Activated CD4-positive, alpha-beta memory T cell treated with anti-CD3 and anti-CD28 coated beads, Interleukin-2, amount 10 ng/mL, durations not matched to agents 7 days and 5 days (primary cell): Measurements from ENCODE around the gene TMPRSS2. TPM values are rescaled to one million over a fixed set of nuclear protein-coding genes. Genes with fewer than 3 reads are reported as not detected.

ENCODE experiments used
- CTCF ChIA-PET: fragments of 350-600 bp; sonication (Branson Sonifier 250); formaldehyde crosslinking; loops from one replicate; lab custom pipeline; 2021; ENCODE audit warnings: antibody characterized with exemption, inconsistent platforms; lab: Charles Lee
- POLR2A ChIA-PET: fragments of 350-600 bp; sonication (Branson Sonifier 250); formaldehyde crosslinking; loops from one replicate; lab custom pipeline; 2021; ENCODE audit warnings: antibody characterized with exemption; lab: Charles Lee
- DNase-seq: peaks from one replicate; pipeline ENCODE4 v3.0.0-alpha.2; 2020
- H3K27ac Mint-ChIP-seq: one replicate; pipeline ENCODE4 v1.8.0; 2021; ENCODE audit warnings: mild to moderate bottlenecking, mixed read lengths
- H3K27me3 Mint-ChIP-seq: one replicate; pipeline ENCODE4 v1.8.0; 2021; ENCODE audit warnings: mixed read lengths
- H3K36me3 Mint-ChIP-seq: one replicate; pipeline ENCODE4 v1.8.0; 2021; ENCODE audit warnings: low read depth, mixed read lengths
- H3K4me1 Mint-ChIP-seq: one replicate; pipeline ENCODE4 v1.8.0; 2021; ENCODE audit warnings: mixed read lengths
- H3K4me3 Mint-ChIP-seq: one replicate; pipeline ENCODE4 v1.8.0; 2021; ENCODE audit warnings: mild to moderate bottlenecking, mixed read lengths
- H3K9me3 Mint-ChIP-seq: one replicate; pipeline ENCODE4 v1.8.0; 2021; ENCODE audit warnings: mixed read lengths
- total RNA-seq, 2 experiments: library from RNA; stranded (reverse); gene quantifications; one replicate each; pipeline ENCODE4 v1.2.3, GENCODE V29; 2021

The TMPRSS2 gene
- total RNA-seq, 2 experiments from 2014 or later = not detected

GRCh38 chr21:41447356-41447755, 60.6 kb downstream of the TMPRSS2 start:
- peaks cover 27% of the 10 kb centered on the region for H3K4me1 Mint-ChIP-seq
- POLR2A ChIA-PET = interaction anchor here (1.3 to 1.9 kb wide), 2 partner anchors 9 to 164 kb away, joined by 3 to 7 read pairs; no protein-coding TSS in a partner anchor
- H3K9me3 Mint-ChIP-seq = no peaks in the 10 kb centered on the region
- H3K4me3 Mint-ChIP-seq = no peak overlapping the region
- no peaks in the 10 kb centered on the region for H3K27me3 Mint-ChIP-seq
- H3K36me3 Mint-ChIP-seq = peaks cover 94% of the 10 kb centered on the region
- no peak for DNase-seq
- CTCF ChIA-PET = no interaction called here
- no peak overlapping the region for H3K27ac Mint-ChIP-seq

- no peak overlapping the region for H3K4me3 Mint-ChIP-seq
- DNase-seq = no peak
- ChIA-PET CTCF (no interaction called here), POLR2A (interaction anchor here (1.3 to 1.9 kb wide), 2 partner anchors 10 to 163 kb away, joined by 3 to 7 read pairs; no protein-coding TSS in a partner anchor)
- no peak overlapping the region for H3K27ac Mint-ChIP-seq
- H3K36me3 Mint-ChIP-seq = peaks cover 94% of the 10 kb centered on the region
- H3K27me3 Mint-ChIP-seq = no peaks in the 10 kb centered on the region
- no peaks in the 10 kb centered on the region for H3K9me3 Mint-ChIP-seq
- peaks cover 29% of the 10 kb centered on the region for H3K4me1 Mint-ChIP-seq
Observed at GRCh38 chr21:41446586-41446985, 61.4 kb downstream of the TMPRSS2 start.

DNA sequence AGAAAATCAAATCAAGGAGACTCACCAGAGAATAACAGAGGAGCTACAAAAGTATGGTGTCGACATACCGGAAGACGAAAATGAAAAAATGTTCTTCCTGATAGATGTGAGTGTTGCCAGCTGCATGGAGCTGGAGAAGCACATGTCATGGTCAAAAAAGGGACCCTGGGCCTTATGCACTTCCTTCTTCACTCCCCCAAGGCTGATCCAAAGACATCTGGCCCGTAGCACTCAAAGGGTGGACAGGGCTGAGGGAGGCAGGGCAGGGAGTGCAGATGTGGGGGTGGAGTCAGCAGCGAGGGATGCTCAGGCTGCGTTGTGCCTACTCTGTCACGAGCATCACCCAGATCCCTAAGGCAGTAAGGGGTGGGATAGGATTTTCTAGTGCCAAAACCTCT, 62.5 kb downstream of the TMPRSS2 start:
- H3K27me3 Mint-ChIP-seq = no peaks in the 10 kb centered on the region
- POLR2A ChIA-PET = no interaction called here
- peaks cover 31% of the 10 kb centered on the region for H3K4me1 Mint-ChIP-seq
- H3K27ac Mint-ChIP-seq = no peak overlapping the region
- DNase-seq = no peak
- H3K9me3 Mint-ChIP-seq = no peaks in the 10 kb centered on the region
- H3K36me3 Mint-ChIP-seq = peaks cover 95% of the 10 kb centered on the region
- no peak overlapping the region for H3K4me3 Mint-ChIP-seq
- CTCF ChIA-PET = no interaction called here

DNA sequence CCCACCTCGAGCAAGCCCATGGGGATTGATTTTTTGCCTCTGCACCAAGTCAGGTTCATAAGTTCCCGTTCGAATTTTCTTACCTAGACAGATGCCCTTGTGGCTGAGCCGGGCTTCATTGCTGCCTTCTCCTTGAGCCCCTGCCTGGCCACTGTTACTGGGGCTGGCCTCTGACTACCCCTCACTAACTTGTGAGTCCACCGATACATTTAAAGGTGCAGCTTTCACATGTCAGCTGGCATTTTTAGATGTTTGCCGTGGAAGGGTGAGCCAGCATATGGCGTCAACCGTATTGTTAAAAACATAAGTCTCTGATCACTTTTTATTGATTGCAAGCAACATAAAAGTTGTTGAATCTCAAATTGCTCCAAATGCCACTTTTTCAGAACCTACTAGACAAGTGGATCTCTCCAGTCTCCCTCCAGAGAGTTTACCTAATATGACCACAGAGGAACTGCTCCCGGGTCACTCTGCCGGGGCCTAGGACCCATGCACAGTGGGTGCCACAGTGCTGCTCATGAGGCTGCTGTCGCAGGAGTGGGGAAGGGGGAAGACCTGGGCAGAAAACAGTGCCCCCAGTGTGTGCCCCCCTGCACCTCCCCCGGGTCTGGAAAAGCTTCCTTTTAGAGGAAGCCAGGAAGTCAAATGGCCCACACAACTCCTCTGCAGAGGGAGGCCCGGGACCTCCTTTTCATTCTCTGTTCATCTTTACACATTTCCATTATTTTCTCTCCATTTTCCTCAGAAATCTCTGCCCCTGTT, 63.1 kb downstream of the TMPRSS2 start:
- Mint-ChIP-seq H3K4me1 (peaks cover 34% of the 10 kb centered on the region), H3K4me3 (no peak overlapping the region), H3K27ac (no peak overlapping the region), H3K9me3 (no peaks in the 10 kb centered on the region), H3K27me3 (no peaks in the 10 kb centered on the region), H3K36me3 (peaks cover 96% of the 10 kb centered on the region)
- ChIA-PET CTCF (no interaction called here), POLR2A (interaction anchor here (0.9 kb wide), 1 partner anchor 16 kb away, joined by 3 read pairs; no protein-coding TSS in a partner anchor)
- no peak for DNase-seq

GRCh38 chr21:41443562-41443961, 64.4 kb downstream of the TMPRSS2 start:
- POLR2A ChIA-PET = interaction anchor here (1.0 to 1.4 kb wide), 3 partner anchors 9 to 14 kb away, joined by 3 to 4 read pairs (median 3); no protein-coding TSS in a partner anchor
- DNase-seq = no peak
- Mint-ChIP-seq H3K27me3 (no peaks in the 10 kb centered on the region), H3K27ac (no peak overlapping the region), H3K4me1 (peaks cover 41% of the 10 kb centered on the region), H3K9me3 (no peaks in the 10 kb centered on the region), H3K36me3 (peaks cover 95% of the 10 kb centered on the region), H3K4me3 (no peak overlapping the region)
- CTCF ChIA-PET = interaction anchor here (1.2 kb wide), 1 partner anchor 9 kb away, joined by 4 read pairs; no protein-coding TSS in a partner anchor

- ChIA-PET CTCF (interaction anchor here (1.2 kb wide), 1 partner anchor 8 kb away, joined by 4 read pairs; no protein-coding TSS in a partner anchor), POLR2A (interaction anchor here (1.0 to 1.4 kb wide), 3 partner anchors 9 to 80 kb away, joined by 3 read pairs; partner anchors contain the start of gene MX2)
- H3K27me3 Mint-ChIP-seq = no peaks in the 10 kb centered on the region
- no peak for DNase-seq
- H3K4me1 Mint-ChIP-seq = peaks cover 48% of the 10 kb centered on the region
- H3K9me3 Mint-ChIP-seq = no peaks in the 10 kb centered on the region
- H3K4me3 Mint-ChIP-seq = no peak overlapping the region
- no peak overlapping the region for H3K27ac Mint-ChIP-seq
- H3K36me3 Mint-ChIP-seq = peaks cover 95% of the 10 kb centered on the region
Observed at GRCh38 chr21:41442481-41443186, 65.3 kb downstream of the TMPRSS2 start.

DNA sequence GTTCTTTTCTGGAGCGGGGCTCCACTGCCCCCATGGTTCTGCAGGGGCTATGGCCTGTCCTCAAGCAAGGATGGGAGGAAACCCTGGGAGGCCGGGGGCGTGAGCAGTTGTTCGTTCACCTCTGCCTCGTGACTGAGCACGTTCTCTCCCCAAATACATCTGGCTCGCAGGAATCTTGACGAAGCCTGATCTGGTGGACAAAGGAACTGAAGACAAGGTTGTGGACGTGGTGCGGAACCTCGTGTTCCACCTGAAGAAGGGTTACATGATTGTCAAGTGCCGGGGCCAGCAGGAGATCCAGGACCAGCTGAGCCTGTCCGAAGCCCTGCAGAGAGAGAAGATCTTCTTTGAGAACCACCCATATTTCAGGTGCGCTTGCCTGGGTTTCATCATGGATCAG, 66.4 kb downstream of the TMPRSS2 start:
- ChIA-PET CTCF (no interaction called here), POLR2A (interaction anchor here (0.8 kb wide), 1 partner anchor 57 kb away, joined by 3 read pairs; no protein-coding TSS in a partner anchor)
- peaks cover 95% of the 10 kb centered on the region for H3K36me3 Mint-ChIP-seq
- no peak overlapping the region for H3K27ac Mint-ChIP-seq
- no peaks in the 10 kb centered on the region for H3K9me3 Mint-ChIP-seq
- H3K4me3 Mint-ChIP-seq = no peak overlapping the region
- H3K4me1 Mint-ChIP-seq = peaks cover 55% of the 10 kb centered on the region
- no peak for DNase-seq
- H3K27me3 Mint-ChIP-seq = no peaks in the 10 kb centered on the region

GRCh38 chr21:41439248-41439647, 68.7 kb downstream of the TMPRSS2 start:
- POLR2A ChIA-PET = interaction anchor here (1.2 to 2.1 kb wide), 4 partner anchors 10 to 13 kb away, joined by 3 to 8 read pairs (median 4); partner anchors contain the start of gene MX1
- no peak overlapping the region for H3K4me3 Mint-ChIP-seq
- H3K27me3 Mint-ChIP-seq = no peaks in the 10 kb centered on the region
- peaks cover 66% of the 10 kb centered on the region for H3K4me1 Mint-ChIP-seq
- CTCF ChIA-PET = interaction anchor here (0.8 to 1.5 kb wide), 3 partner anchors 12 to 156 kb away, joined by 3 to 4 read pairs (median 4); no protein-coding TSS in a partner anchor
- peak overlapping the region; percentile 33 for H3K27ac Mint-ChIP-seq
- H3K9me3 Mint-ChIP-seq = peaks cover 4% of the 10 kb centered on the region
- no peak for DNase-seq
- peaks cover 95% of the 10 kb centered on the region for H3K36me3 Mint-ChIP-seq

GRCh38 chr21:41438425-41439113, 69.4 kb downstream of the TMPRSS2 start:
- H3K4me1 Mint-ChIP-seq = peaks cover 69% of the 10 kb centered on the region
- DNase-seq = peak; percentile 12

GRCh38 chr21:41437729-41438128, 70.2 kb downstream of the TMPRSS2 start:
- ChIA-PET CTCF (interaction anchor here (1.2 kb wide), 1 partner anchor 23 kb away, joined by 3 read pairs; no protein-coding TSS in a partner anchor), POLR2A (interaction anchor here (0.7 to 1.3 kb wide), 5 partner anchors 9 to 17 kb away, joined by 3 to 4 read pairs (median 3); no protein-coding TSS in a partner anchor)
- peaks cover 97% of the 10 kb centered on the region for H3K36me3 Mint-ChIP-seq
- H3K27ac Mint-ChIP-seq = peak overlapping the region; percentile 32
- peak; percentile 13 for DNase-seq
- no peak overlapping the region for H3K4me3 Mint-ChIP-seq
- H3K9me3 Mint-ChIP-seq = peaks cover 4% of the 10 kb centered on the region
- peaks cover 72% of the 10 kb centered on the region for H3K4me1 Mint-ChIP-seq
- H3K27me3 Mint-ChIP-seq = no peaks in the 10 kb centered on the region

More at GRCh38 chr21:41438425-41439113, 69.4 kb downstream of the TMPRSS2 start:
- H3K9me3 Mint-ChIP-seq = peaks cover 4% of the 10 kb centered on the region
- no peaks in the 10 kb centered on the region for H3K27me3 Mint-ChIP-seq
- ChIA-PET CTCF (interaction anchor here (1.2 to 1.5 kb wide), 3 partner anchors 11 to 155 kb away, joined by 3 to 4 read pairs (median 4); no protein-coding TSS in a partner anchor), POLR2A (interaction anchor here (1.2 to 2.1 kb wide), 5 partner anchors 10 to 17 kb away, joined by 3 to 8 read pairs (median 4); no protein-coding TSS in a partner anchor)
- H3K4me3 Mint-ChIP-seq = no peak overlapping the region
- no peak overlapping the region for H3K27ac Mint-ChIP-seq
- H3K36me3 Mint-ChIP-seq = peaks cover 97% of the 10 kb centered on the region

DNA sequence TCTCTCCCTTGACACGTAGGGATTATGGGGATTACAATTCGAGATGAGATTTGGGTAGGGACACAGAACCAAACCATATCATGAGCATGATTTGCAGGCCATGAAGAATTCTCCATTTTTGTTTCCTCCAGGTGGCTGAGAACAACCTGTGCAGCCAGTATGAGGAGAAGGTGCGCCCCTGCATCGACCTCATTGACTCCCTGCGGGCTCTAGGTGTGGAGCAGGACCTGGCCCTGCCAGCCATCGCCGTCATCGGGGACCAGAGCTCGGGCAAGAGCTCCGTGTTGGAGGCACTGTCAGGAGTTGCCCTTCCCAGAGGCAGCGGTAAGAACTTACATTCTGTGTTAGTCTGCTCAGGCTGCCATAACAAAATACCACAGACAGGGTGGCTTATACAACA, 72.3 kb downstream of the TMPRSS2 start:
- Mint-ChIP-seq H3K36me3 (peaks cover 96% of the 10 kb centered on the region), H3K4me1 (peaks cover 81% of the 10 kb centered on the region), H3K4me3 (no peak overlapping the region), H3K9me3 (peaks cover 4% of the 10 kb centered on the region), H3K27me3 (no peaks in the 10 kb centered on the region), H3K27ac (no peak overlapping the region)
- peak; percentile 13 for DNase-seq
- POLR2A ChIA-PET = no interaction called here
- CTCF ChIA-PET = no interaction called here

DNA sequence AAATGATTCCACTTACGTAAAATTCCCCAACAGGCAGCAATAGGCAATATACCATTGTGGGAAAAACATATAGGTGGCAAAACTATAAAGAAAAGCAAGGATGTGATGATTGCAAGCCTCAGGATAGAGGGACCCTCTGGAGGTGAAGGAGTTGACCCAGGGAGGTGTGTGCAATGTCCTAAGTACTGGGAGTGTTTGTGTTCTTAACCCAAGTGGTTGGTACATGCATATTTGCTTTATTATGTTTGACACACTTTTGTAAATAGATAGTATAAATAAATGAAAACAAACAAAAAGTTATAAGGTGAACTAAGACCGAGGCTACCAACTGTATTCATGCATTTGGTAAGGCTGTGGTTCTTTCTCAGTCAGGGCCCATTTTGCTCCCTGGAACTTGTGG, 74.4 kb downstream of the TMPRSS2 start:
- peaks cover 90% of the 10 kb centered on the region for H3K4me1 Mint-ChIP-seq

More for the DNA sequence above, 74.4 kb downstream of the TMPRSS2 start:
- ChIA-PET CTCF (interaction anchor here (1.0 kb wide), 1 partner anchor 27 kb away, joined by 3 read pairs; no protein-coding TSS in a partner anchor), POLR2A (interaction anchor here (0.8 to 1.1 kb wide), 2 partner anchors 10 to 64 kb away, joined by 3 read pairs; no protein-coding TSS in a partner anchor)
- peak overlapping the region; percentile 6 for H3K27ac Mint-ChIP-seq
- peaks cover 97% of the 10 kb centered on the region for H3K36me3 Mint-ChIP-seq
- peaks cover 4% of the 10 kb centered on the region for H3K9me3 Mint-ChIP-seq
- DNase-seq = no peak
- H3K27me3 Mint-ChIP-seq = no peaks in the 10 kb centered on the region
- H3K4me3 Mint-ChIP-seq = no peak overlapping the region
